Measurements from ENCODE around the gene POGLUT2. TPM values are rescaled to one million over a fixed set of nuclear protein-coding genes. Genes with fewer than 3 reads are reported as not detected.

POGLUT2 gene
- total and polyA plus RNA-seq, 4 donors = 4.0 to 7.5 (median 6.0) TPM

DNA sequence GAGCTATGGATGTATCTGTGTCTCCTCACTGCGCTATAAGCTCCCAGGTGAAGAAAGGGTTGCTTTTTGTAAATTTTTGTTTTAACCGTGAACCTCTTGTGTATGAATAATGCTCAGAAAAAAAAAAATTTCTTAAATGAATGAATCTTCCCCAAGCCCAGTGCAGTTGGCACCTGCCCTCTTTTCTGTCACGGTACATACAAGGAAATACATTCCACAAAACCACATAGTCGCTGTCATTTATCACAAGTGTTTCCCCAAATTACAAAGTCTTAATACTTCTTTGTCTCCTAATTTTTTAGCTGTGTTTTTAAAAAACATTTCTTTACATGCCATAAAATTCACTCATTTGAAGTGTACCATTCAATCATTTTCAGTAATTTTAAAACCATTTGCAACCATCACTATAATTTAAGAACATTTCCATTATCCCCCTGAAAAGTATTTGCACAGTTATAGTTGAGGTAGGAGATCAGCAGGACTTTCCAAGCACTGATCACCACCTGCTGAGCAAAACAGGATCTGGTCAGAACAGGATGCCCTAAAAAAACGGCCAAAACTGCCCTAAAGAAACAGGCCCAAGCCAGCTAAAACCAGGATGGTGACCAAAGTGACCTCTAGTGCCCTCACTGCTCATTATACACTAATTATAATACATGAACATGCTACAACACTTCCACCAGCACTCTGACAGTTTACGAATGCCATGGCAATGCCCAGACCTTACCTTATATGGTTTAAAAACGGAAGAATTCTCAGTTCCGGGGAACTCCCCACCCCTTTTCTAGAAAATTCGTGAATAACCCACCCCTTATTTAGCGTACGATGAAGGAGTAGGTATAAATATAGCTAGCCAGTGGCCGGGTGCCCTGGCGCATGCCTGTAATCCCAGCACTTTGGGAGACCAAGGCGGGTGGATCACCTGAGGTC, 23.9 kb downstream of the POGLUT2 start:
- Histone ChIP-seq H3K27me3 (ENCODE audit: control insufficient read depth in 4 of 4, insufficient read depth in 4 of 4, low read length in 3 of 4) (no peaks in the 10 kb centered on the region), H3K27ac (ENCODE audit: low read depth in 1 of 2, low read length in 2 of 2) (no peak overlapping the region), H3K36me3 (ENCODE audit: control insufficient read depth in 4 of 4, insufficient read depth in 3 of 4, low read depth in 1 of 4, low read length in 3 of 4) (no peaks in the 10 kb centered on the region), H3K9ac (ENCODE audit: low read depth in 1 of 2, low read length in 2 of 2) (no peak overlapping the region), H3K9me3 (ENCODE audit: control insufficient read depth in 4 of 4, low read length in 3 of 4) (no peaks in the 10 kb centered on the region), H3K4me1 (ENCODE audit: control insufficient read depth in 4 of 4, insufficient read depth in 4 of 4, low read length in 3 of 4) (peaks cover 8 to 31% (median 18%) of the 10 kb centered on the region in 4 donors), H3K4me3 (ENCODE audit: low read depth in 1 of 3, low read length in 3 of 3) (no peak overlapping the region)
- 92% methylated on average over 14 of the region's 14 CpGs for WGBS
- DNase-seq (ENCODE audit: low spot score) = no peak
- TF ChIP-seq GABPA (IDR thresholded peaks at IDR 0.05 in 1 of 2, conservative IDR thresholded peaks at IDR 0.05 in 1 of 2) (no peak), FOXA2 (IDR thresholded peaks at IDR 0.05) (no peak), RXRA (IDR thresholded peaks at IDR 0.05) (no peak), MAX (IDR thresholded peaks at IDR 0.05) (no peak)

GRCh38 chr13:102774214-102774568, 24.6 kb downstream of the POGLUT2 start:
- peak overlapping the region; percentile 92 to 94 for H3K27ac ChIP-seq (ENCODE audit: low read depth in 1 of 2, low read length in 2 of 2)
- H3K27me3 ChIP-seq (ENCODE audit: control insufficient read depth in 4 of 4, insufficient read depth in 4 of 4, low read length in 3 of 4) = no peaks in the 10 kb centered on the region
- DNase-seq (ENCODE audit: low spot score) = no peak
- peaks cover 8 to 32% (median 21%) of the 10 kb centered on the region in 4 donors for H3K4me1 ChIP-seq (ENCODE audit: control insufficient read depth in 4 of 4, insufficient read depth in 4 of 4, low read length in 3 of 4)
- peak overlapping the region; percentile 59 to 68 for H3K9ac ChIP-seq (ENCODE audit: low read depth in 1 of 2, low read length in 2 of 2)
- H3K4me3 ChIP-seq (ENCODE audit: low read depth in 1 of 3, low read length in 3 of 3) = peak overlapping the region; percentile 85 to 94 (median 93)
- no peaks in the 10 kb centered on the region for H3K9me3 ChIP-seq (ENCODE audit: control insufficient read depth in 4 of 4, low read length in 3 of 4)
- TF ChIP-seq MAX (IDR thresholded peaks at IDR 0.05) (peak; percentile 11), FOXA2 (IDR thresholded peaks at IDR 0.05) (no peak), ZBTB33 (IDR thresholded peaks at IDR 0.05) (no peak), HNF4A (conservative IDR thresholded peaks at IDR 0.05) (no peak)
- H3K36me3 ChIP-seq (ENCODE audit: control insufficient read depth in 4 of 4, insufficient read depth in 3 of 4, low read depth in 1 of 4, low read length in 3 of 4) = no peaks in the 10 kb centered on the region
- 78% methylated on average over 27 of the region's 27 CpGs for WGBS

DNA sequence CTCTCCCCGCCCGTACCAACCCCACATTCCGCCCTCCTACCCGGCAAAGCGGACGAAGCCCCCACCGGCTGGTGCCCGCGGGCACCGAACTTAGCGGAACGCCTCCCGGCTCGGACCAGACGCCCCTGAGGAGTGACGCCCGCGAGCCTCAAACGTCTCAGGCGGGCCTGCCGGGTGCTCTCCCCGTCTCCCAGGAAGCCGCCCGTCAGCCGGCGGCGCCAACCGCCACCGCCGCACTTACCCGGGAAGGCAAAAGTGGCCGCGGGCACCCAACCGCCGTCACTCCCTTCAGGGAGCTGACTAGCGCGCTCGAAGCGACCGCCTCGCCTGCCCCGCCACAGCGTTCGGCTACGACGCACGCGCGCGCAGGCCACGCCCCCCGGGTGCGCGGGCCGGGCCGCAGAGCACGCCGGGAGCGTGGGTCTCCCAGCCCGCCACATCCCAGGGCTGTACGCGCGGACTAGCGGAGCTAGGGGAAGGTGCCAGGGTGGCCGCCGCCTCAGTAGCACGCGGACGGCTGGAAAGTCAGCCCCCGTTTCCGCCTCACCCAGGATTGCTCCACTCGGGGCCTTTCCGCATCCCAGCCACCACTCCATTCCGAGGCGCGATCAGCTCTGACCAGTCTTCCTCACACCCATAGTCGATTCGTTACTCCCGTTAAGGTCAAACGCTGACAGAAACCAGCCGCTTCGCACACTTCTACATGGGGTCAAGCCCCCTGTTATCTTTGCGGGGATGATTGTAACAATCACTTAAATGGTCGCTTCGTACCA, 25.1 kb downstream of the POGLUT2 start, which contains the start of gene TEX30:
Gene TEX30, minus strand, starts transcription at position 346 of the 773 bp plus-strand sequence. CDS start 3,760 bp downstream, outside the sequence.
- Histone ChIP-seq H3K4me3 (ENCODE audit: low read depth in 1 of 3, low read length in 3 of 3) (peak within 1 kb of the TSS; percentile 85 to 94 (median 93)), H3K27ac (ENCODE audit: low read depth in 1 of 2, low read length in 2 of 2) (peak within 1 kb of the TSS; percentile 92 to 94), H3K36me3 (ENCODE audit: control insufficient read depth in 4 of 4, insufficient read depth in 3 of 4, low read depth in 1 of 4, low read length in 3 of 4) (no peaks in the 10 kb centered on the region), H3K9ac (ENCODE audit: low read depth in 1 of 2, low read length in 2 of 2) (peak within 1 kb of the TSS; percentile 88 to 89), H3K9me3 (ENCODE audit: control insufficient read depth in 4 of 4, low read length in 3 of 4) (no peaks in the 10 kb centered on the region), H3K4me1 (ENCODE audit: control insufficient read depth in 4 of 4, insufficient read depth in 4 of 4, low read length in 3 of 4) (peaks cover 8 to 32% (median 21%) of the 10 kb centered on the region in 4 donors), H3K27me3 (ENCODE audit: control insufficient read depth in 4 of 4, insufficient read depth in 4 of 4, low read length in 3 of 4) (no peaks in the 10 kb centered on the region)
- DNase-seq (ENCODE audit: low spot score) = peak; percentile 89
- WGBS = 2% methylated on average over 85 of the region's 85 CpGs
- peak; percentile 72 for TF ChIP-seq MAX (IDR thresholded peaks at IDR 0.05)
- TF ChIP-seq TAF1 (conservative IDR thresholded peaks at IDR 0.05) = peak; percentile 58
- TF ChIP-seq YY1 (IDR thresholded peaks at IDR 0.05) = peak; percentile 45
- no peak for TF ChIP-seq EGR1 (IDR thresholded peaks at IDR 0.05; ENCODE audit: low read depth in 2 of 2)
- TF ChIP-seq GABPA (IDR thresholded peaks at IDR 0.05 in 1 of 2, conservative IDR thresholded peaks at IDR 0.05 in 1 of 2) = no peak
- peak in 1 of 2 donors; percentile 31 for TF ChIP-seq RAD21 (IDR thresholded peaks at IDR 0.05)
- peak; percentile 69 for TF ChIP-seq REST (IDR thresholded peaks at IDR 0.05)

Measured in liver (tissue), 9 donors.